Gastrocnemius medialis (tissue), 4 donors: ENCODE measurements around the gene PRICKLE2.

ENCODE experiments used
- POLR2A ChIP-seq, 2 donors: fragments of 450-650 bp; IDR thresholded peaks; one replicate each; pipeline ENCODE4 v1.6.1; 2017; ENCODE audit warnings: antibody characterized with exemption in 2 of 2, mild to moderate bottlenecking in 2 of 2, moderate library complexity in 2 of 2
- TF ChIP-seq, protein P1 (sequence below), 5 experiments: fragments of 450-650 bp in 3 of 5; fragments of 200-600 bp in 2 of 5; sonication (generic) in 2 of 5; IDR thresholded peaks in 4 of 5; conservative IDR thresholded peaks in 1 of 5; 1 replicate in 4 of 5; 2 replicates in 1 of 5; pipeline ENCODE4 v1.5.1; 2016 to 2019; ENCODE audit warnings: antibody characterized with exemption in 5 of 5, mild to moderate bottlenecking in 3 of 5, moderate library complexity in 3 of 5

DNA sequence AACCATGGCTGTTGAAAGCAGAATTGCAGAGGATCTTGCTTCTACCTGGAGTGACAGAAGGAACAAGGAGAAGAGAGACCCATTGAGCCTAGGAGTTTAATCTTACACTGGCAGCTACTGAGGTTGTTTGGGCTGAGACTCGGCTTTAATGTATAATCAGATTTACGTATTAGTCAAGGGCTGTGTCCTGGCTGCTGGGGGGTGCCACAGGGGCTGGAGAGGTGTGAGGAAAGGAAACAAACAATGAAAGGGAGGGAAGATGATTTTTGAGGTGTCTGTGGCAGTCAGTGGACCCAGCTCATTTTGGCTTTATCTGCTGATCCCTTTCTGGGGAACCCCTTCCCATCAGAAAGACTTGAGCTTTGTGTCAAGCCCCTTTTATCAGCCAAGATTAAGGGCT is 95.7 kb downstream of the PRICKLE2 start:
- TF ChIP-seq, protein P1, sequence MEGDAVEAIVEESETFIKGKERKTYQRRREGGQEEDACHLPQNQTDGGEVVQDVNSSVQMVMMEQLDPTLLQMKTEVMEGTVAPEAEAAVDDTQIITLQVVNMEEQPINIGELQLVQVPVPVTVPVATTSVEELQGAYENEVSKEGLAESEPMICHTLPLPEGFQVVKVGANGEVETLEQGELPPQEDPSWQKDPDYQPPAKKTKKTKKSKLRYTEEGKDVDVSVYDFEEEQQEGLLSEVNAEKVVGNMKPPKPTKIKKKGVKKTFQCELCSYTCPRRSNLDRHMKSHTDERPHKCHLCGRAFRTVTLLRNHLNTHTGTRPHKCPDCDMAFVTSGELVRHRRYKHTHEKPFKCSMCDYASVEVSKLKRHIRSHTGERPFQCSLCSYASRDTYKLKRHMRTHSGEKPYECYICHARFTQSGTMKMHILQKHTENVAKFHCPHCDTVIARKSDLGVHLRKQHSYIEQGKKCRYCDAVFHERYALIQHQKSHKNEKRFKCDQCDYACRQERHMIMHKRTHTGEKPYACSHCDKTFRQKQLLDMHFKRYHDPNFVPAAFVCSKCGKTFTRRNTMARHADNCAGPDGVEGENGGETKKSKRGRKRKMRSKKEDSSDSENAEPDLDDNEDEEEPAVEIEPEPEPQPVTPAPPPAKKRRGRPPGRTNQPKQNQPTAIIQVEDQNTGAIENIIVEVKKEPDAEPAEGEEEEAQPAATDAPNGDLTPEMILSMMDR (IDR thresholded peaks at IDR 0.05 in 4 of 5, conservative IDR thresholded peaks at IDR 0.05 in 1 of 5): no peak
- no peak for TF ChIP-seq POLR2A (IDR thresholded peaks at IDR 0.05)
